AG20443 (cell line): ENCODE measurements around the gene TLL1.
A peak's percentile ranks its signal among the peaks of the same experiment; 100 is the strongest.

ENCODE experiments used
- DNase-seq: peaks from one replicate; pipeline ENCODE4 v3.0.0; 2012; ENCODE audit warnings: low spot score, mixed read lengths

The TLL1 gene

GRCh38 chr4:166049036-166049435, 176.0 kb downstream of the TLL1 start:
- DNase-seq, result no peak

GRCh38 chr4:166064721-166065120, 191.7 kb downstream of the TLL1 start:
- DNase-seq, result no peak

- no peak for DNase-seq
Observed at GRCh38 chr4:166065324-166065723, 192.3 kb downstream of the TLL1 start.

- no peak for DNase-seq
Observed at GRCh38 chr4:166066936-166067335, 193.9 kb downstream of the TLL1 start.

- no peak for DNase-seq
Observed at GRCh38 chr4:166067915-166068314, 194.9 kb downstream of the TLL1 start.

GRCh38 chr4:166073783-166074182, 200.7 kb downstream of the TLL1 start:
- no peak for DNase-seq

- DNase-seq, result no peak
Observed at GRCh38 chr4:166075599-166075998, 202.6 kb downstream of the TLL1 start.

GRCh38 chr4:166077782-166078181, 204.7 kb downstream of the TLL1 start:
- no peak for DNase-seq

GRCh38 chr4:166078383-166078782, 205.3 kb downstream of the TLL1 start:
- DNase-seq, result no peak

- DNase-seq, result no peak
Observed at GRCh38 chr4:166078955-166079354, 205.9 kb downstream of the TLL1 start.

- no peak for DNase-seq
Observed at GRCh38 chr4:166087569-166087968, 214.5 kb downstream of the TLL1 start.

GRCh38 chr4:166088576-166088975, 215.5 kb downstream of the TLL1 start:
- DNase-seq, result no peak

GRCh38 chr4:166091146-166091545, 218.1 kb downstream of the TLL1 start:
- no peak for DNase-seq

- DNase-seq, result peak; percentile 33
Observed at GRCh38 chr4:166091912-166092510, 219.0 kb downstream of the TLL1 start.

- no peak for DNase-seq
Observed at GRCh38 chr4:166092797-166093290, 219.8 kb downstream of the TLL1 start.

GRCh38 chr4:166104623-166105022, 231.6 kb downstream of the TLL1 start:
- DNase-seq, result no peak

- no peak for DNase-seq
Observed at GRCh38 chr4:166121897-166122296, 248.9 kb downstream of the TLL1 start.

GRCh38 chr4:166123546-166123945, 250.5 kb downstream of the TLL1 start:
- DNase-seq, result no peak

- DNase-seq, result no peak
Observed at GRCh38 chr4:166128403-166128802, 255.4 kb downstream of the TLL1 start.

- DNase-seq, result no peak
Observed at GRCh38 chr4:166134285-166134684, 261.2 kb downstream of the TLL1 start.

- no peak for DNase-seq
Observed at GRCh38 chr4:166140951-166141350, 267.9 kb downstream of the TLL1 start.

GRCh38 chr4:166143227-166143626, 270.2 kb downstream of the TLL1 start:
- no peak for DNase-seq

- no peak for DNase-seq
Observed at GRCh38 chr4:166144607-166145006, 271.6 kb downstream of the TLL1 start.

- DNase-seq, result no peak
Observed at GRCh38 chr4:166146806-166147540, 273.9 kb downstream of the TLL1 start.
